HEK293 (cell line): ENCODE results near the gene SFMBT2.

Experiments
- CTCF ChIA-PET: fragments of 350-600 bp; formaldehyde crosslinking; extraction: SDS; loops from one replicate; lab custom pipeline; 2021; ENCODE audit warnings: antibody characterized with exemption; lab: Yijun Ruan, JAX
- POLR2A ChIA-PET: fragments of 300-600 bp; formaldehyde crosslinking; extraction: SDS; loops from one replicate; lab custom pipeline; 2020; ENCODE audit warnings: antibody characterized with exemption, inconsistent platforms; lab: Yijun Ruan, JAX
- H3K27ac ChIP-seq: fragments of 200-500 bp; sonication (Bioruptor generic); 2 replicates; pipeline ENCODE4 v1.5.1; 2014; ENCODE audit warnings: low read depth, low read length, control low read depth, inconsistent platforms; ENCODE audit errors: extremely low read depth
- H3K36me3 ChIP-seq, 2 experiments: fragments of 200-500 bp in 1 of 2; sonication (Bioruptor generic) in 1 of 2; 1 replicate in 1 of 2; 2 replicates in 1 of 2; pipeline ENCODE4 v1.5.1; 2014 to 2017; ENCODE audit warnings: inconsistent platforms in 2 of 2, low read length in 2 of 2; ENCODE audit not compliant: control insufficient read depth in 2 of 2, insufficient read depth in 1 of 2
- H3K4me1 ChIP-seq: fragments of 200-500 bp; sonication (Bioruptor generic); 2 replicates; pipeline ENCODE4 v1.5.1; 2014; ENCODE audit warnings: mild to moderate bottlenecking, low read length, inconsistent platforms; ENCODE audit not compliant: control insufficient read depth, insufficient read depth
- H3K4me3 ChIP-seq: 2 replicates; pipeline ENCODE4 v1.5.1; 2011; ENCODE audit warnings: low read depth, mild to moderate bottlenecking, control low read depth, low read length, moderate library complexity
- H3K9me3 ChIP-seq: fragments of 200-500 bp; sonication (Bioruptor generic); 2 replicates; pipeline ENCODE4 v1.5.1; 2014; ENCODE audit warnings: low read depth, low read length, inconsistent platforms; ENCODE audit not compliant: control insufficient read depth, insufficient read depth
- GFI1B ChIP-seq: fragments of 450-650 bp; formaldehyde crosslinking; IDR thresholded peaks from 2 replicates; pipeline ENCODE4 v1.5.1; 2016; ENCODE audit warnings: missing biosample characterization, missing genetic modification characterization
- GLI2 ChIP-seq: fragments of 450-650 bp; formaldehyde crosslinking; IDR thresholded peaks from 2 replicates; pipeline ENCODE4; 2017; ENCODE audit warnings: missing biosample characterization, missing genetic modification characterization, low read depth, borderline replicate concordance
- GLIS1 ChIP-seq: fragments of 450-650 bp; formaldehyde crosslinking; IDR thresholded peaks from 2 replicates; pipeline ENCODE4 v1.5.1; 2016; ENCODE audit warnings: missing biosample characterization, missing genetic modification characterization
- KLF10 ChIP-seq: fragments of 450-650 bp; IDR thresholded peaks from 2 replicates; pipeline ENCODE4 v1.5.1; 2018; ENCODE audit warnings: missing biosample characterization, mild to moderate bottlenecking, missing genetic modification characterization
- SCRT2 ChIP-seq: fragments of 450-650 bp; formaldehyde crosslinking; IDR thresholded peaks from 2 replicates; pipeline ENCODE4 v1.5.1; 2016; ENCODE audit warnings: missing biosample characterization, missing genetic modification characterization
- WT1 ChIP-seq: fragments of 450-650 bp; formaldehyde crosslinking; IDR thresholded peaks from 2 replicates; pipeline ENCODE4 v1.5.1; 2016; ENCODE audit warnings: missing biosample characterization, missing genetic modification characterization
- ZBTB17 ChIP-seq: fragments of 450-650 bp; formaldehyde crosslinking; IDR thresholded peaks from 2 replicates; pipeline ENCODE4 v1.5.1; 2016; ENCODE audit warnings: missing biosample characterization, missing genetic modification characterization
- ZNF112 ChIP-seq: fragments of 450-650 bp; formaldehyde crosslinking; IDR thresholded peaks from 2 replicates; pipeline ENCODE4 v1.5.0; 2017; ENCODE audit warnings: missing biosample characterization, missing genetic modification characterization
- ZNF133 ChIP-seq: fragments of 450-650 bp; formaldehyde crosslinking; IDR thresholded peaks from 2 replicates; pipeline ENCODE4 v1.5.1; 2016; ENCODE audit warnings: missing biosample characterization, missing genetic modification characterization
- ZNF155 ChIP-seq: fragments of 450-650 bp; formaldehyde crosslinking; IDR thresholded peaks from 2 replicates; pipeline ENCODE4 v1.5.1; 2016; ENCODE audit warnings: missing biosample characterization, missing genetic modification characterization
- ZNF184 ChIP-seq: fragments of 450-650 bp; IDR thresholded peaks from 2 replicates; pipeline ENCODE4 v1.5.1; 2018; ENCODE audit warnings: missing biosample characterization, mild to moderate bottlenecking, missing genetic modification characterization
- ZNF341 ChIP-seq: fragments of 450-650 bp; formaldehyde crosslinking; IDR thresholded peaks from 2 replicates; pipeline ENCODE4; 2016; ENCODE audit warnings: low read depth, missing biosample characterization, missing genetic modification characterization
- ZNF366 ChIP-seq: fragments of 450-650 bp; formaldehyde crosslinking; conservative IDR thresholded peaks from 2 replicates; pipeline ENCODE4 v1.5.1; 2016; ENCODE audit warnings: missing biosample characterization, missing genetic modification characterization
- ZNF416 ChIP-seq: fragments of 450-650 bp; formaldehyde crosslinking; IDR thresholded peaks from 2 replicates; pipeline ENCODE4 v1.5.1; 2016; ENCODE audit warnings: missing biosample characterization, missing genetic modification characterization
- ZNF596 ChIP-seq: fragments of 450-650 bp; IDR thresholded peaks from 2 replicates; pipeline ENCODE4 v1.5.0; 2018; ENCODE audit warnings: missing biosample characterization, mild to moderate bottlenecking, missing genetic modification characterization, moderate library complexity
- ZNF654 ChIP-seq: fragments of 450-650 bp; formaldehyde crosslinking; IDR thresholded peaks from 2 replicates; pipeline ENCODE4 v1.5.1; 2016; ENCODE audit warnings: low read depth, missing biosample characterization, missing genetic modification characterization
- ZNF776 ChIP-seq: fragments of 450-650 bp; formaldehyde crosslinking; IDR thresholded peaks from 2 replicates; pipeline ENCODE4 v1.5.0; 2017; ENCODE audit warnings: missing biosample characterization, missing genetic modification characterization, borderline replicate concordance
- ZNF843 ChIP-seq: fragments of 450-650 bp; formaldehyde crosslinking; IDR thresholded peaks from 2 replicates; pipeline ENCODE4 v1.5.1; 2016; ENCODE audit warnings: missing biosample characterization, missing genetic modification characterization
- ZXDB ChIP-seq: fragments of 450-650 bp; formaldehyde crosslinking; IDR thresholded peaks from 2 replicates; pipeline ENCODE4 v1.5.1; 2016; ENCODE audit warnings: missing biosample characterization, missing genetic modification characterization
- TF ChIP-seq, protein P1 (sequence below): fragments of 450-650 bp; formaldehyde crosslinking; conservative IDR thresholded peaks from 2 replicates; pipeline ENCODE4 v1.5.1; 2016; ENCODE audit warnings: low read depth, missing biosample characterization, missing genetic modification characterization
- TF ChIP-seq, protein P2 (sequence below): fragments of 450-650 bp; formaldehyde crosslinking; IDR thresholded peaks from 2 replicates; pipeline ENCODE4 v1.5.1; 2016; ENCODE audit warnings: missing biosample characterization, missing genetic modification characterization
- TF ChIP-seq, protein P3 (sequence below): fragments of 450-650 bp; formaldehyde crosslinking; IDR thresholded peaks from 2 replicates; pipeline ENCODE4 v1.5.1; 2016; ENCODE audit warnings: missing biosample characterization, missing genetic modification characterization
- TF ChIP-seq, protein P4 (sequence below): fragments of 450-650 bp; formaldehyde crosslinking; IDR thresholded peaks from 2 replicates; pipeline ENCODE4 v1.5.1; 2016; ENCODE audit warnings: missing biosample characterization, missing genetic modification characterization
- TF ChIP-seq, protein P5 (sequence below): fragments of 450-650 bp; formaldehyde crosslinking; IDR thresholded peaks from 2 replicates; pipeline ENCODE4 v1.5.1; 2017; ENCODE audit warnings: missing biosample characterization, missing genetic modification characterization

The SFMBT2 gene

DNA sequence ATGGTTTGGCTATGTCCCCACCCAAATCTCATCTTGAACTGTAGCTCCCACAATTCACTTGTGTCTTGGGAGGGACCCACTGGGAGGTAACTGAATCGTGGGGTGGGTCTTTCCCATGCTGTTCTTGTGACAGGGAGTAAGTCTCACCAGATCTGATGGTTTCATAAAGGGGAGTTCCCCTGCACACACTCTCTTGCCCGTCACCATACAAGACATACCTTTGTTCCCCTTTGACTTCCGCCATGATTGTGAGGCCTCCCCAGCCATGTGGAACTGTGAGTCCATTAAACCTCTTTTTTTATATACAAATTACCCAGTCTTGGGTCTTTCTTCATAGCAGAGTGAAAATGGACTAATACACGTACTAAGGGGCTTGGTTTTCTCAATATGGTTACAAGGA, 106.7 kb downstream of the SFMBT2 start:
- Histone ChIP-seq H3K9me3 (no peaks in the 10 kb centered on the region), H3K4me3 (no peak overlapping the region), H3K4me1 (peaks cover 15% of the 10 kb centered on the region; the same call in 1 of the 2 replicates), H3K36me3 (peaks cover 0 to 7% of the 10 kb centered on the region in 2 experiments; a peak in 1 of 3 replicates), H3K27ac (no peak overlapping the region)
- POLR2A ChIA-PET, result no interaction called here
- CTCF ChIA-PET, result interaction anchor here (0.7 kb wide), 1 partner anchor 528 kb away, joined by 3 read pairs; no protein-coding TSS in a partner anchor
- TF ChIP-seq ZNF133 (tag by site-specific recombination) (peak; percentile 51; the same call in 1 of the 2 replicates), ZNF155 (no peak)

DNA sequence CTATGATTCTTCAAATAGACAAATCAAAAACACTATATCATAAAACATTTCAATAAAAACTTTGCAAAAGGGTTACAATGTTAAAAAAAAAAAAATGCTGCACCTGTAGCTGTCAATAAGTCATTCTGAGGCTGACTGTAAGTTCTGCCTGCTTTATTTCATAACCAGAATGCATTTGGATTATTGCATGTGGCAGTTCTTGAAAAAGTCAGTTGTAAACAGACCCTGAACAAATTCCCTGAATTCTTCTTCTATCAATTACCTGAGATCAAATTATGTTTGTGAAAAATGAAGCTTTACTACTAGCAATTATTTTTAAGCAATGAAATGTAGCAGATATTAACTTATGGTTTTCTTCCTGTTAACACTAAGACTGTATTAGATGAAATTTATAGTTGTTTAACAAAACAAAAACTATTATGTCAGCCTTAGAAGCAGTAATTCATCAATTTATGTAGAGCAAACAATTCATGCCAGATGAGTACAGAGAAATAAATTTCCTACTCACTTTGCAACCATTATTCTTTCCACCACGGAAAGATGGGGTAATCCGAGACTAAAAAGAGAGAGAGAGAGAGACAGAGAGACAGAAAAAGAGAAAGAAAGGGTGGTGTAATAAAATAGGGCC, 107.8 kb downstream of the SFMBT2 start:
- ChIA-PET POLR2A (no interaction called here), CTCF (interaction anchor here (0.7 to 0.9 kb wide), 3 partner anchors 103 to 1273 kb away, joined by 3 to 4 read pairs (median 4); no protein-coding TSS in a partner anchor)
- no peak overlapping the region for H3K27ac ChIP-seq
- H3K36me3 ChIP-seq, result no peaks in the 10 kb centered on the region
- H3K4me1 ChIP-seq, result peaks cover 15% of the 10 kb centered on the region; the same call in 1 of the 2 replicates
- H3K4me3 ChIP-seq, result no peak overlapping the region
- no peaks in the 10 kb centered on the region for H3K9me3 ChIP-seq
- TF ChIP-seq KLF10 (tag by site-specific recombination) (no peak), ZNF776 (no peak), ZNF366 (tag by site-specific recombination) (peak; percentile 35; the same call in 1 of the 2 replicates), WT1 (no peak), ZXDB (tag by site-specific recombination) (peak; percentile 43; the same call in 1 of the 2 replicates), ZBTB17 (tag by site-specific recombination) (no peak), ZNF654 (tag by site-specific recombination) (no peak), GLIS1 (tag by site-specific recombination) (no peak), ZNF341 (tag by site-specific recombination) (no peak), ZNF184 (no peak), ZNF843 (tag by site-specific recombination) (0 out of 2 replicates have a peak, but pooled peaks have one; percentile 67), SCRT2 (tag by site-specific recombination) (peak; percentile 87), ZNF112 (tag by site-specific recombination) (no peak), GFI1B (tag by site-specific recombination) (0 out of 2 replicates have a peak, but pooled peaks have one; percentile 21), ZNF416 (tag by site-specific recombination) (no peak), GLI2 (tag by site-specific recombination) (peak; percentile 9; the same call in 1 of the 2 replicates), ZNF596 (tag by site-specific recombination) (peak; percentile 87)
- TF ChIP-seq, protein P1, sequence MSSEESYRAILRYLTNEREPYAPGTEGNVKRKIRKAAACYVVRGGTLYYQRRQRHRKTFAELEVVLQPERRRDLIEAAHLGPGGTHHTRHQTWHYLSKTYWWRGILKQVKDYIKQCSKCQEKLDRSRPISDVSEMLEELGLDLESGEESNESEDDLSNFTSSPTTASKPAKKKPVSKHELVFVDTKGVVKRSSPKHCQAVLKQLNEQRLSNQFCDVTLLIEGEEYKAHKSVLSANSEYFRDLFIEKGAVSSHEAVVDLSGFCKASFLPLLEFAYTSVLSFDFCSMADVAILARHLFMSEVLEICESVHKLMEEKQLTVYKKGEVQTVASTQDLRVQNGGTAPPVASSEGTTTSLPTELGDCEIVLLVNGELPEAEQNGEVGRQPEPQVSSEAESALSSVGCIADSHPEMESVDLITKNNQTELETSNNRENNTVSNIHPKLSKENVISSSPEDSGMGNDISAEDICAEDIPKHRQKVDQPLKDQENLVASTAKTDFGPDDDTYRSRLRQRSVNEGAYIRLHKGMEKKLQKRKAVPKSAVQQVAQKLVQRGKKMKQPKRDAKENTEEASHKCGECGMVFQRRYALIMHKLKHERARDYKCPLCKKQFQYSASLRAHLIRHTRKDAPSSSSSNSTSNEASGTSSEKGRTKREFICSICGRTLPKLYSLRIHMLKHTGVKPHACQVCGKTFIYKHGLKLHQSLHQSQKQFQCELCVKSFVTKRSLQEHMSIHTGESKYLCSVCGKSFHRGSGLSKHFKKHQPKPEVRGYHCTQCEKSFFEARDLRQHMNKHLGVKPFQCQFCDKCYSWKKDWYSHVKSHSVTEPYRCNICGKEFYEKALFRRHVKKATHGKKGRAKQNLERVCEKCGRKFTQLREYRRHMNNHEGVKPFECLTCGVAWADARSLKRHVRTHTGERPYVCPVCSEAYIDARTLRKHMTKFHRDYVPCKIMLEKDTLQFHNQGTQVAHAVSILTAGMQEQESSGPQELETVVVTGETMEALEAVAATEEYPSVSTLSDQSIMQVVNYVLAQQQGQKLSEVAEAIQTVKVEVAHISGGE, result no peak
- TF ChIP-seq, protein P2, sequence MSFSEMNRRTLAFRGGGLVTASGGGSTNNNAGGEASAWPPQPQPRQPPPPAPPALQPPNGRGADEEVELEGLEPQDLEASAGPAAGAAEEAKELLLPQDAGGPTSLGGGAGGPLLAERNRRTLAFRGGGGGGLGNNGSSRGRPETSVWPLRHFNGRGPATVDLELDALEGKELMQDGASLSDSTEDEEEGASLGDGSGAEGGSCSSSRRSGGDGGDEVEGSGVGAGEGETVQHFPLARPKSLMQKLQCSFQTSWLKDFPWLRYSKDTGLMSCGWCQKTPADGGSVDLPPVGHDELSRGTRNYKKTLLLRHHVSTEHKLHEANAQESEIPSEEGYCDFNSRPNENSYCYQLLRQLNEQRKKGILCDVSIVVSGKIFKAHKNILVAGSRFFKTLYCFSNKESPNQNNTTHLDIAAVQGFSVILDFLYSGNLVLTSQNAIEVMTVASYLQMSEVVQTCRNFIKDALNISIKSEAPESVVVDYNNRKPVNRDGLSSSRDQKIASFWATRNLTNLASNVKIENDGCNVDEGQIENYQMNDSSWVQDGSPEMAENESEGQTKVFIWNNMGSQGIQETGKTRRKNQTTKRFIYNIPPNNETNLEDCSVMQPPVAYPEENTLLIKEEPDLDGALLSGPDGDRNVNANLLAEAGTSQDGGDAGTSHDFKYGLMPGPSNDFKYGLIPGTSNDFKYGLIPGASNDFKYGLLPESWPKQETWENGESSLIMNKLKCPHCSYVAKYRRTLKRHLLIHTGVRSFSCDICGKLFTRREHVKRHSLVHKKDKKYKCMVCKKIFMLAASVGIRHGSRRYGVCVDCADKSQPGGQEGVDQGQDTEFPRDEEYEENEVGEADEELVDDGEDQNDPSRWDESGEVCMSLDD, result no peak
- TF ChIP-seq, protein P3, sequence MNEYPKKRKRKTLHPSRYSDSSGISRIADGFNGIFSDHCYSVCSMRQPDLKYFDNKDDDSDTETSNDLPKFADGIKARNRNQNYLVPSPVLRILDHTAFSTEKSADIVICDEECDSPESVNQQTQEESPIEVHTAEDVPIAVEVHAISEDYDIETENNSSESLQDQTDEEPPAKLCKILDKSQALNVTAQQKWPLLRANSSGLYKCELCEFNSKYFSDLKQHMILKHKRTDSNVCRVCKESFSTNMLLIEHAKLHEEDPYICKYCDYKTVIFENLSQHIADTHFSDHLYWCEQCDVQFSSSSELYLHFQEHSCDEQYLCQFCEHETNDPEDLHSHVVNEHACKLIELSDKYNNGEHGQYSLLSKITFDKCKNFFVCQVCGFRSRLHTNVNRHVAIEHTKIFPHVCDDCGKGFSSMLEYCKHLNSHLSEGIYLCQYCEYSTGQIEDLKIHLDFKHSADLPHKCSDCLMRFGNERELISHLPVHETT (tag by site-specific recombination), result peak; percentile 32; the same call in 1 of the 2 replicates
- TF ChIP-seq, protein P4, sequence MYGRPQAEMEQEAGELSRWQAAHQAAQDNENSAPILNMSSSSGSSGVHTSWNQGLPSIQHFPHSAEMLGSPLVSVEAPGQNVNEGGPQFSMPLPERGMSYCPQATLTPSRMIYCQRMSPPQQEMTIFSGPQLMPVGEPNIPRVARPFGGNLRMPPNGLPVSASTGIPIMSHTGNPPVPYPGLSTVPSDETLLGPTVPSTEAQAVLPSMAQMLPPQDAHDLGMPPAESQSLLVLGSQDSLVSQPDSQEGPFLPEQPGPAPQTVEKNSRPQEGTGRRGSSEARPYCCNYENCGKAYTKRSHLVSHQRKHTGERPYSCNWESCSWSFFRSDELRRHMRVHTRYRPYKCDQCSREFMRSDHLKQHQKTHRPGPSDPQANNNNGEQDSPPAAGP (tag by site-specific recombination), result no peak
- TF ChIP-seq, protein P5, sequence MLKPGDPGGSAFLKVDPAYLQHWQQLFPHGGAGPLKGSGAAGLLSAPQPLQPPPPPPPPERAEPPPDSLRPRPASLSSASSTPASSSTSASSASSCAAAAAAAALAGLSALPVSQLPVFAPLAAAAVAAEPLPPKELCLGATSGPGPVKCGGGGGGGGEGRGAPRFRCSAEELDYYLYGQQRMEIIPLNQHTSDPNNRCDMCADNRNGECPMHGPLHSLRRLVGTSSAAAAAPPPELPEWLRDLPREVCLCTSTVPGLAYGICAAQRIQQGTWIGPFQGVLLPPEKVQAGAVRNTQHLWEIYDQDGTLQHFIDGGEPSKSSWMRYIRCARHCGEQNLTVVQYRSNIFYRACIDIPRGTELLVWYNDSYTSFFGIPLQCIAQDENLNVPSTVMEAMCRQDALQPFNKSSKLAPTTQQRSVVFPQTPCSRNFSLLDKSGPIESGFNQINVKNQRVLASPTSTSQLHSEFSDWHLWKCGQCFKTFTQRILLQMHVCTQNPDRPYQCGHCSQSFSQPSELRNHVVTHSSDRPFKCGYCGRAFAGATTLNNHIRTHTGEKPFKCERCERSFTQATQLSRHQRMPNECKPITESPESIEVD (tag by site-specific recombination), result peak; percentile 89
